Measurements from ENCODE around the gene VGLL2.

VGLL2 gene

DNA sequence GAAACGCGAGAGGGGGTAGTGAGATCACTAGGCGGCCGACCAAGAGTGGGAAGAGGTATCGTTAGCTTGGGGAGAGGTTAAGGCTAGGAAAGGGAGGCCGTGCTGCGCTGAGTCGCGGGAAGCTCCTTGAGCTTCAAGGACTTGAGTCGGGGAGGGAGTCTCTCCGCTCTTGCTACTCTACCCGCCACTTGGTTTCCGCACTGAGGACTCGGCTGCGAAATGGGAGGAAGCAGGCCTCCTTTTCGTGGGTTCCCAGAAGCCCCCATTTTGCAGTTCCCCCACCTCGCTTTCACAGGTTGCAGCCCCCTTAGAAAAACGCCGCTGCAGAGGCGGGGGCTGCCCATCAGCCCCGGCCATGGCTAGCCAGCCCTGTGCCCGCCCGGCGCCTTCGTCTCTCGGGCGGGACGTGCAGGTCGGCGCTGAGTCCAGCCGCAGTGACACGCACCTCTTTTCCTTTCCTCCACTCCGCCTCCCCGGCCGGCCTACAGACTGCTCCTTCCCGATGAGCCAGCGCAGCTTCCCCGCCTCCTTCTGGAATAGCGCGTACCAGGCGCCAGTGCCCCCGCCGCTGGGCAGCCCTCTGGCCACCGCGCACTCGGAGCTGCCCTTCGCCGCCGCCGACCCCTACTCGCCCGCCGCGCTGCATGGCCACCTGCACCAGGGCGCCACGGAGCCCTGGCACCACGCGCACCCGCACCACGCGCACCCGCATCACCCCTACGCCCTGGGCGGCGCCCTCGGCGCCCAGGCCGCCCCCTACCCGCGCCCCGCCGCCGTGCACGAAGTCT lies 4.9 kb downstream of the VGLL2 start:
- peak; percentile 40 to 65 for DNase-seq

- peak in 1 of 2 experiments; percentile 27 for DNase-seq
These were observed 5.6 kb downstream of the VGLL2 start for GRCh38 chr6:117270843-117271507.

DNA sequence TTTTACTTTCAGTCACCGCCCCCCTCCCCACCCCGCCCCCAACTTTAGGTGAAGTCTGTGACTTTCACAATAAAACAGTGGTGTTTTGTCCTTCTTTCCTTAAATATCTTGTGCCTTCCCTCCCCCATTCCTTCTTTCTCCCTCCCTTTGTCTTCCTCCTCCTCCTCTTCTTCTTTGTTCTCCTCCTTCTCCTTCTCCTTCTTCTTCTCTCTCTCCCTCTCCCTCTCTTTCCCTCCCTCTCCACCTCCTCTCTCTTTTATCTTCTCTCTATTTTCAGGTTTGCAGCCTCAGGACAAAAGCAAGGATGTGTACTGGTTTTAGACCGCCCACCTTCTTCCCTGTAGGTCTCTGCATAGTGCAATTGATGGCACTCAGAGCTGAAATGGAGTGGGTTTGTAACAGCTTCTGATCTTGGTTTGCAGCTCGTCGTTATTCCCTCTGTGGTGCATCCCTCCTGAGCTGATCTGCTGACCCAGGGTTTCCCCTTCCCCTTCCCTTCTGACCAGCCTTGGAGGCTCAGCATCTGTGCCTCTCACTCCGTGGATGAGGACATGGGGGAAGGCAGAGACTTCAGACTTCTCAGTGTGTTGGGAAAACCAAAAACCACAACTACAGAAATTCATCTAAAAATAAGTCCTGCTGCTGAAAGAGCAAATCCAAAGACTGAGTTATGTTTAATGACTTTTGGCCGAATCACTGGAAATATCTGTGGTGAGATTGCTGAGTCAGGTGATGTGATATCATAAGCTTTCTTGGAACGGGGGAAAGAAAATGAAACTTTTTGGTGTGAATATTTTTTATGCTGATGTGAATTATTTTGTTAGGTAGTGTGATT lies 6.9 kb downstream of the VGLL2 start:
- DNase-seq, result no peak

GRCh38 chr6:117272891-117273290 lies 7.5 kb downstream of the VGLL2 start:
- DNase-seq, result no peak

DNA sequence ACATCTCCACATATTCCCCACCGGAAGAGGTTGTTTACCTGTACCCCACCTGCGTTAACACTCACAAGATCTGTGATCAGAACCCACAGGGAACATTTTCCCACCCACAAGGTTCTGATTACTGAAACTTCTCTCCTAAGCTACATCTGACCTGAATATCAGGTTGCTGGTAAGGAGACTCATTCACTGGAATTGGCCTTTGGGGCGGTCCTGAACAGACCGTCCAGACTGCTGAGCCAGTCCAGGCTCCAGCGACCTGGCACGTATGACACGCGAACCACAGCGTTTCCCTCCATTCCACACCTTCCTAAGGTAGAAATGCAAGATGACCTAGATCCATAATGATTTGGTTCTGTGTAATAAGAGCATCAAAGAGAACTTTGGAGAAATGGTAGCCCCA lies 9.8 kb downstream of the VGLL2 start:
- no peak for DNase-seq

DNA sequence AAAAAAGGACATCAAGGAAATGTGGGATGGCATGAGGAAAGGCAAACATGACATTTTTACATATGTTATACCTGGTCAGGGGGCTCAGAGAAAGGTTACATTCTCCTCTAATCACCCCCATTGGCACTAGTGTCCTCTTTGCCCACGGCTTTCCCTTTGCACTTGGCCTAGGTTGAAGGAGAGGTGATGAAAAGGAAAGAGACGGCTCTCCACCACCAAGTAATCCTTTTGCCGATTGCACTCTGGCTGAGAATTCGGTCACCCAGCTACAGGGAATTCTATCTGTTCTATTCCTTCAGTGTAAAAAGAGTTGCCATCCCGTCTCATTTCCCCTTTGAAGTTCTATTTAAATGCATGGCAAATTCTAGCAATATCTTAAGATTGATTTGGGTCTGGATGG lies 10.4 kb downstream of the VGLL2 start:
- no peak for DNase-seq

DNA sequence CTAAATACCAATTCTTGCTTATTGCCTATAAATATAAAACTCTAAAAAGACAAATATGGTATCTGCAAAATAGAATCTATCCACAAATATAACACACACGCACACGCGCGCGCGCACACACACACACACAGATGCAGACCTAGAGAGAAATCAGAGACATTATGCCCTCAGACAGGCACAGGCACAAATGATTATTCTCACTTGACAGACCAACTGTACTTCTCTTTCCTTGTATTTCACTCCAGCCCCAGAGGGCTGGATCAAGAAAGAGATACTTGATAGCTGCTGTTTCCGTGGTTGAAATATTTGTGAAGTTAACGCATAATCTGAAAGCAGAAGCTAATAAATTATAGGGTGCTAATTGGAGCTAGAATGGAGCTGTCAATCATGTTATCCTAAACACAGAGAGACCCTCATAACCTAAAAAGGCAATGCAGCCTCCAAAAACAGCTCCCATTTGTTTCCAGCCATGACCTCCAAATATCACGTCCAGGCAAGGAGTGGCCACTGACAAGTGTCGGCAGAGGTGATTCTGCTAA lies 11.5 kb downstream of the VGLL2 start:
- no peak for DNase-seq

DNA sequence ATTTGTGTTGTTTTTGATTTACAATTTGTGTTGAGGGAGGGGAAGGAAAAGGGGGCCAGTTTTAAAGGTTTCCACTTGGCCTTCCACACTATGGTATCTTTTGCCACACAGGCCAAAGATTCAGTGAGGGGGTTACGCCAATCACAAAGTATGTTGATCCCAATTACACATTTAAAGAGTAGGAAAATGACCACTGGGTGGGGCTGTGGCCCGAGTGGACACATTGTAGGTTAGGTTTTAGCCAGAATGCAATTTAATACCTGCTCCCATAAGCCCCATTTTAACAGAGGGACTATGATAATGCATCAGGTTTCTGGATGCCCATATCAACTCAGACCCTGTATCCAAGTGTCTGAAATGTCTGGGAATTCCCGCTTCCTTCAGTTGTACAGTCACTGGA lies 15.6 kb downstream of the VGLL2 start:
- DNase-seq, result peak in 1 of 2 experiments; percentile 25

DNA sequence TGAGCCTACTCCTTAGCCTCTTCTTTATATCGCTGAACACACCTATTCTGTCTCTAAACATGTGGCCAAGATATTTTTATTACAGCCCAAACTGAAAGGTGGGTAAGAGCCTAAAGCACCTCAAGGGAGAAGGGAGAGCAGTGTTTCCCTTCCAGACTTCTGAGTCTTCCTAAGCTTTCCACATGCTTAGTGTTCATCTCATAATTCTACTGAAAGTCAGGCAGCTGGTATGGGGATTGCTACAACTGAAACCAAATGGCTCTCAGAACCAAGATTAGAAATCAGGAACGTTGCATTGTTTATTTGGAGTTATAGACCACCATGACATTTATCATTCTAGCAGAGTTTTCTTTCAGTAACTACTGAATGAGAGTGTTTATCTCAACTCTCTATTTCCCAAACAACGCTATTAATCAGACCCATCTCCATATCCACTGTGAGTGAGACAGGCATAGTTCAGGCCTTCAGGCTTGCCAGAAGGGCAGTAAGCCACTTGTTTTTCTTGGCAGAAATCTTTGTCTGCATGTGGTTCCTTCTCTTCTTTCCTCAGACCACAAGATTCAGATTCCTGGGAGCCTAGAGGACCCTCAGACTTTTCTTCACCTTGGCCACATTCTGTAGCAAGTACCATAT lies 22.8 kb downstream of the VGLL2 start:
- no peak for DNase-seq

GRCh38 chr6:117290173-117290846 lies 25.0 kb downstream of the VGLL2 start:
- DNase-seq, result no peak

DNA sequence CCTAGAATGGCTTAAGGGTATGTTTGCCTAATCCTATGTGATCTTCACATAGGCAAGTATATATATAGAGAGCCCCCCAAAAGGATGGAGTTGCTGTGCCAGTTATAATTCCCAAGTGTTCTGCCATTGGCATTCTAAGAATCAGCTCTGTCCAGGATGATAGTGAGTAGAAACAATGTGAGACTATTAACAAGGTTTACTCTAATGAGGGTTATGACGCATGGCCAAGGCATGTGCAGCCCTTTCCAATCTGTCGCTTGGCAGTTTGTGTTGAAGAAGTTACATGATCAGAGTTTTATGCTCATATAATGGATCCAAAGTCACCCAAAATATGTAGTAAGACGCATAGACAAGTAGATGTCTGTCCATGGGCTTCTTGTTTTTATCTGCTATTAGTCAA lies 33.6 kb downstream of the VGLL2 start:
- no peak for DNase-seq

DNA sequence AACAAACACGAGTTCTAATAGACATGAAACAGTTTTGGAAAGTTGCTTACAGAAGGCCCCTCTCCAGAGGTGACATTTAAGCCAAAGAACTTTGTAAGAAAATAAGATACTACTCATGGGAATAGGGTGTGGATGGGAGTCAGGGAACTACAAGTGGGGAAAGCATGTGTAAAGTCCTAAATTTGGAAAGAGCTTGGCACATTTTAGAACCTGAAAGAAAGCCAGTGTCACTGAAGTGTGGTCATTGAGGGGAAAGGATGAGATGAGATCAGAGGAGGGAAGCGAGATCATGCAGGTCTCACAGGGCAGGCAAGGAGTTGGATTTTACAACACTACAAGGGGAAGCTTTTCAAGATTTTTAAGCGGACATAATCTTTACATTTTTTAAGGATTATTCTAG lies 38.0 kb downstream of the VGLL2 start:
- DNase-seq, result no peak

DNA sequence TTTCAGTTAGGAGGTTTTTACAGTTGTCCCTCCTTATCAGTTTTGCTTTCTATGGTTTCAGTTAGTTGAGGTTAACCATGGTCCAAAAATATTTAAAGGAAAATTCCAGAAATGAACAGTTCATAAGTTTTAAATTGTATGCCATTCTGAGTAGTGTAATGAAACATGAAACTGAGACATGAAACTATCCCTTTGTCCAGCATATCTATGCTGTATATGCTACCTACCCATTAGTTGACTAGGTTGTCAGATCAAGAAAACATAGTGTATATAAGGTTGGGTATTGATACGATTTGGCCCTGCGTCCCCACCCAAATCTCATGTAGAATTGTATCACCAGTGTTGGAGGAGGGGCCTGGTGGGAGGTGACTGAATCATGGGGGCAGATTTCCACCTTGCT lies 39.1 kb downstream of the VGLL2 start:
- DNase-seq, result no peak

DNA sequence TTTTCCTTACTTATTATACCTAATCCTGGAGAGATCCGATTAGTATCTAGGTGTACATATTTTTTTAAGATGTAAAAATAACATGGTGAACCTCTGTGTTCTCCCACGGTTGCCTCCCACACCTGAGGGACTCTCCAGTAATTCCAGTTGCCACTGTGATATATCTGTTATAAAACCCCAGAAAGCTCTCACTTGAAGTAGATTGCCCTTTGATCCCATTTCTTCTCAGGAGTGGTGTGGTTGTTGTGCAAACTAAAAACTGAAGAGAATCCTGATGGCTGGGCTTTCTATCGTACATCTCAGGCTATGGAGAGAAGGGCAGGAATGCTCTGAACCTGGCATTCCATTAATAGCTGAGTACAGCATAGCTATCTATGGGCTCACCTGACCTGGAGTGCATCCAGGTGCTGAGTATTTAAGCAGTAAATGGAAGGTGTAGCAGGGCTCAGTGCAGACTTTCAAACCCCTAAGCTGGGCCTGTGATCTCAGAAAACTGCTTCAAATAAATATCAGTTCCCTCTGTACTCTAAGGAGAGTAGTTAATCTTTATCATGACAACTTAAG lies 41.0 kb downstream of the VGLL2 start:
- no peak for DNase-seq

- no peak for DNase-seq
These were observed 42.3 kb downstream of the VGLL2 start for GRCh38 chr6:117307655-117308054.

DNA sequence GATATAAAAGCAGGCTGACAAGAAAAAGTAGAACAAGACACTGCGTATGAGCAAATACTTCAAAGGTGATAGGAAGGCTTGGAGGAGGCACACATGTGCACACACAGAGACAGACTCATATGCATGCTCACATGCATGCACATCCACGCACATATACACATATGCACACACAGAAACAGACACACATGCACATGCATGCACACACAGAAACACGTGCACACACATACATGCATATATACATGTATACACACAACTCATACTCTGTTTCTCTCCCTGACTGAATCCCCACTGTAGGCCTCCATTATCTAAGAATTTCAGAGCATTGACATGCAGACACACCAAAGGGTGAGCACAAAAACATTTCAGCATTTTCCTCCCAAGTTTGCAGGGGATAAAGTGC lies 43.7 kb downstream of the VGLL2 start:
- no peak for DNase-seq

- no peak for DNase-seq
These were observed 44.3 kb downstream of the VGLL2 start for GRCh38 chr6:117309611-117310010.

DNA sequence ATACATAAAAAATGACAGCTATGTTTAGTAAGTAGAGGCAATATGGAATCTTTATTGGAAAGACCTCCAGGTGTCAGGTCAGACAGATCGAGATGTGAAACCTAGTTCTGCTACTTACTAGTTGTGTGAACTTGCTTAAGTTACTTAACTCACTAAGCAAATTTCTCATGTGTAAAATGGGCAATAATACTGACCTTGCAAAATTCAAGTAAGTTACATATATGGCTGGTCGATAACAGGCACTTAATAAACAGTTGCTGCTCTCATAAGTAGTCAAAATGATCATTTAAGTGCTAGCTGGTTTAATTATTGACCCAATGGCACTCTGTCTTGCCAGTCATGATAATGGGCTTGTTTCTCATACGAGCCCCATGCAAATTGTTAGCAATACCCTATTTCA lies 46.0 kb downstream of the VGLL2 start:
- no peak for DNase-seq

GRCh38 chr6:117311726-117312125 lies 46.4 kb downstream of the VGLL2 start:
- DNase-seq, result no peak

DNA sequence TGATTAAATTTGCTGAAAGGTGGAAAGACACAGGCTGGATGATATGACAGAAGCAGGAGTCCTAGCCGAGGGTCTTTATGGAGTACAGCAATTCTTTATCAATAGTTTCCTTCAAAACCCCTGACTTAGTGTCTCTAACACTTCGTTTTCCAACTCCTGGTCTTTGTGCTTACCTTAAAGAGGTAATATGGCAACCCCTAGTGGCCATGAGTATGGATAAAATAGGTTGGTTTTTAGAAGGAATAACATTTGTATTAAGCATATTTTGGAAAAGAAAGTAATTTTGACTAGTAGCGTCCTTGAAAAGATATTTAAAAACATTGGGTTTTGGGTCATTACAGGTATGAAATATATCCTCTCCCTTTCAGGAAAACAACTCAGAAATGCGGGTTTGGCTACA lies 51.9 kb downstream of the VGLL2 start:
- peak in 1 of 2 experiments; percentile 55 for DNase-seq

Measured in NCI-H524 (cell line).